ENCODE measurements around the gene TOGARAM1.

TOGARAM1 gene

GRCh38 chr14:44952391-44953110 lies 9.4 kb upstream of the TOGARAM1 start:
- Mint-ChIP-seq H3K36me3 (ENCODE audit: low read depth) (peaks cover 24% of the 10 kb centered on the region), H3K4me3 (no peak overlapping the region), H3K27ac (no peak overlapping the region), H3K9me3 (no peaks in the 10 kb centered on the region), H3K4me1 (ENCODE audit: low read depth) (peaks cover 10% of the 10 kb centered on the region), H3K27me3 (ENCODE audit: low read depth) (no peaks in the 10 kb centered on the region)
- DNase-seq (ENCODE audit: low spot score): no peak

GRCh38 chr14:44954750-44955149 lies 7.2 kb upstream of the TOGARAM1 start:
- peaks cover 18% of the 10 kb centered on the region for H3K4me1 Mint-ChIP-seq (ENCODE audit: low read depth)
- H3K36me3 Mint-ChIP-seq (ENCODE audit: low read depth): peaks cover 13% of the 10 kb centered on the region
- no peak for DNase-seq (ENCODE audit: low spot score)
- no peaks in the 10 kb centered on the region for H3K27me3 Mint-ChIP-seq (ENCODE audit: low read depth)
- no peaks in the 10 kb centered on the region for H3K9me3 Mint-ChIP-seq
- no peak overlapping the region for H3K27ac Mint-ChIP-seq
- no peak overlapping the region for H3K4me3 Mint-ChIP-seq

GRCh38 chr14:44955528-44955927 lies 6.5 kb upstream of the TOGARAM1 start:
- H3K4me1 Mint-ChIP-seq (ENCODE audit: low read depth): peaks cover 24% of the 10 kb centered on the region
- no peak for DNase-seq (ENCODE audit: low spot score)
- no peak overlapping the region for H3K4me3 Mint-ChIP-seq
- H3K9me3 Mint-ChIP-seq: no peaks in the 10 kb centered on the region
- H3K27ac Mint-ChIP-seq: no peak overlapping the region
- H3K27me3 Mint-ChIP-seq (ENCODE audit: low read depth): no peaks in the 10 kb centered on the region
- peaks cover 12% of the 10 kb centered on the region for H3K36me3 Mint-ChIP-seq (ENCODE audit: low read depth)

- no peak overlapping the region for H3K4me3 Mint-ChIP-seq
- no peaks in the 10 kb centered on the region for H3K9me3 Mint-ChIP-seq
- H3K4me1 Mint-ChIP-seq (ENCODE audit: low read depth): peaks cover 24% of the 10 kb centered on the region
- peaks cover 6% of the 10 kb centered on the region for H3K36me3 Mint-ChIP-seq (ENCODE audit: low read depth)
- no peaks in the 10 kb centered on the region for H3K27me3 Mint-ChIP-seq (ENCODE audit: low read depth)
- no peak overlapping the region for H3K27ac Mint-ChIP-seq
- DNase-seq (ENCODE audit: low spot score): no peak
Observed at GRCh38 chr14:44956866-44957265, 5.1 kb upstream of the TOGARAM1 start.

DNA sequence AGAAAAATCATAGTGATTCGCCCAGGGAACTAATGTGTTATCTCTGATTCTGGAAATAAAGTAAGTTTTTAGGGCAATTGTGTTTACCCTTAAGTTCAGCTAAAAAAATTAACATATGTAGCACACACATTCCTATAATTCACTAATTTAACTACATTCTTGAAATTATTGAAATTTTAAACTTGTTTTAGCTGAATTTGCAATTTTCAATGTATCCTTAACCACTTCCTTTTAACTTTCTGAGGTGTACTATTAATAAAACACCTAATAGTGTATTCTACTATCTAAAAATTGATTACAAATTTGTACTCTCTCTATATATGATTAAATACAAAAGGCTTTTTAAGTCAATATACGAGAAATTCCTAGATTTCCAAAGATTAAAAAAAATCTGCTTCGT lies 2.5 kb upstream of the TOGARAM1 start:
- H3K27me3 Mint-ChIP-seq (ENCODE audit: low read depth): no peaks in the 10 kb centered on the region
- H3K27ac Mint-ChIP-seq: peak overlapping the region; percentile 63
- no peak for DNase-seq (ENCODE audit: low spot score)
- peak overlapping the region; percentile 42 for H3K4me3 Mint-ChIP-seq
- no peaks in the 10 kb centered on the region for H3K9me3 Mint-ChIP-seq
- peaks cover 33% of the 10 kb centered on the region for H3K4me1 Mint-ChIP-seq (ENCODE audit: low read depth)
- H3K36me3 Mint-ChIP-seq (ENCODE audit: low read depth): peaks cover 2% of the 10 kb centered on the region

GRCh38 chr14:44960146-44960545 lies 1.8 kb upstream of the TOGARAM1 start:
- Mint-ChIP-seq H3K27me3 (ENCODE audit: low read depth) (no peaks in the 10 kb centered on the region), H3K36me3 (ENCODE audit: low read depth) (peaks cover 3% of the 10 kb centered on the region), H3K4me1 (ENCODE audit: low read depth) (peaks cover 38% of the 10 kb centered on the region), H3K4me3 (no peak overlapping the region), H3K27ac (peak overlapping the region; percentile 63), H3K9me3 (no peaks in the 10 kb centered on the region)
- DNase-seq (ENCODE audit: low spot score): no peak

DNA sequence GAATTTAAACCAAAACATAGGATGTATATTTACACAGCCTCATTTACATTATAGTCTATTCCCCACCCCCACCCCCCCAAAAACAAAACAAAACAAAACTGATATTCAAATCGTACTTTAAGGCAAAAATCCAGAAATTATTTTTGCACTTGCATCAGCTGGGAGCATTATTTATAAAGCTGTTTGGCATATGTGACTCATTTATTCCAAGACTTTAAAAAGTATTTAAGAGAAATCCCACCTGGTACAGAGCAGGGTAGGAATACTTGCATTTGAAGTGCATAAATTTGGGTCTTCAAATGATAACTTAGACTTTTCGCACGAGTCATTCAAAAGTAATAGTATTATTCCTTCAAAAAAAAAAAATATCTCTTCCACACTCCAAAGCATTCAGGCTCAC lies 1.3 kb upstream of the TOGARAM1 start:
- H3K36me3 Mint-ChIP-seq (ENCODE audit: low read depth): peaks cover 5% of the 10 kb centered on the region
- peaks cover 42% of the 10 kb centered on the region for H3K4me1 Mint-ChIP-seq (ENCODE audit: low read depth)
- no peaks in the 10 kb centered on the region for H3K27me3 Mint-ChIP-seq (ENCODE audit: low read depth)
- no peak overlapping the region for H3K4me3 Mint-ChIP-seq
- DNase-seq (ENCODE audit: low spot score): no peak
- H3K27ac Mint-ChIP-seq: peak overlapping the region; percentile 63
- no peaks in the 10 kb centered on the region for H3K9me3 Mint-ChIP-seq

DNA sequence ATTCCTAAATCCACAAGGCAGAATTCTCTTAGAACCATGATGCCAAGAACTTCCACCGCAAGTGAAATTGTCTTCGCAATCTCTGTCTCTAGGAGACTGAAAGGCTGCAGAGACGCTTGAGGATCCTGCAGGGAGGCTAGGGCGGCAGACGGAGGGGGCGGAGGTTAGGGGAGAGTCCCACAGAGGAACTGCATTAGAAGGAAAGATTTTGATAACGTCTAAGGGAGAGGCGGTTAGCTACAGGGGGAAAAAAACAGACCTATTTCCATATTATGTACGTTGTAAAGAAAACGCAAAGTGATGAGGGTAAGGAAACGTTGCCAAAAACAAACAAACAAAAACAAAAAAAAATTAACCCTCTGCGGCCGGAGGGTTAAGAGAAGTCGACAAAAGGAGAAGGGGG lies 838 bp upstream of the TOGARAM1 start:
- H3K9me3 Mint-ChIP-seq: no peaks in the 10 kb centered on the region
- no peak overlapping the region for H3K27ac Mint-ChIP-seq
- H3K36me3 Mint-ChIP-seq (ENCODE audit: low read depth): peaks cover 5% of the 10 kb centered on the region
- peaks cover 42% of the 10 kb centered on the region for H3K4me1 Mint-ChIP-seq (ENCODE audit: low read depth)
- no peaks in the 10 kb centered on the region for H3K27me3 Mint-ChIP-seq (ENCODE audit: low read depth)
- no peak overlapping the region for H3K4me3 Mint-ChIP-seq
- DNase-seq (ENCODE audit: low spot score): peak; percentile 58

DNA sequence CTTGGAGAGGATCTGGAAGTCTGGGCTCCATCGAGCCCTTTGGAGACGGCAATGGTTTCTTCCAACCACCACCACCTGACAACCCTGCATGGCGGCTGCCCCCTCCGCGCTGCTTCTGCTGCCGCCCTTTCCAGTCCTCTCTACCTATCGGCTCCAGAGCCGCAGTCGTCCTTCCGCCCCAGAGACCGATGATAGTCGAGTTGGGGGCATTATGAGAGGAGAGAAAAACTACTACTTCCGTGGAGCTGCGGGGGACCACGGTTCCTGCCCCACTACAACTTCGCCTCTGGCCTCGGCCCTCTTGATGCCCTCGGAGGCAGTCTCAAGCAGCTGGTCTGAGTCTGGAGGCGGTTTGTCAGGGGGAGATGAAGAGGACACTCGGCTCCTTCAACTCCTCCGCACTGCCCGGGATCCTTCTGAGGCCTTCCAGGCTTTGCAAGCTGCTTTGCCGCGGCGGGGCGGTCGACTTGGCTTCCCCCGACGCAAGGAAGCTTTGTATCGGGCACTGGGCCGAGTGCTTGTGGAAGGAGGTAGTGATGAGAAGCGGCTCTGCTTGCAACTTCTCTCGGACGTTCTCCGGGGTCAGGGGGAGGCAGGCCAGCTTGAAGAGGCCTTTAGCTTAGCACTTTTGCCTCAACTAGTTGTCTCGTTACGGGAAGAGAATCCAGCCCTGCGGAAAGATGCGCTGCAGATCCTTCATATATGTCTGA lies 499 bp downstream of the TOGARAM1 start:
- DNase-seq (ENCODE audit: low spot score): no peak
- H3K36me3 Mint-ChIP-seq (ENCODE audit: low read depth): peaks cover 13% of the 10 kb centered on the region
- peaks cover 46% of the 10 kb centered on the region for H3K4me1 Mint-ChIP-seq (ENCODE audit: low read depth)
- no peak overlapping the region for H3K27ac Mint-ChIP-seq
- no peaks in the 10 kb centered on the region for H3K27me3 Mint-ChIP-seq (ENCODE audit: low read depth)
- no peak overlapping the region for H3K4me3 Mint-ChIP-seq
- H3K9me3 Mint-ChIP-seq: no peaks in the 10 kb centered on the region

DNA sequence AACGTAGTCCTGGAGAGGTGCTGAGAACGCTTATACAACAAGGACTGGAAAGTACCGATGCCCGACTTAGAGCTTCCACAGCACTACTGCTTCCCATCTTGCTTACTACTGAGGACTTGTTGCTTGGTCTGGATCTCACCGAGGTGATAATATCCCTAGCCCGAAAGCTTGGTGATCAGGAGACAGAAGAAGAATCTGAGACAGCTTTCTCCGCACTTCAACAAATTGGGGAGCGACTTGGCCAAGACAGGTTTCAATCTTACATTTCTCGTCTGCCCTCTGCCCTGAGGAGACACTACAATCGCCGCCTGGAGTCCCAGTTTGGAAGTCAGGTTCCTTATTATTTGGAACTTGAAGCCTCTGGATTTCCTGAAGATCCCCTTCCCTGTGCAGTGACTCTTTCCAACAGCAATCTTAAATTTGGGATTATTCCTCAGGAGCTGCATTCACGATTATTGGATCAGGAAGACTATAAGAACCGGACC lies 1.1 kb downstream of the TOGARAM1 start:
- H3K9me3 Mint-ChIP-seq: no peaks in the 10 kb centered on the region

DNA sequence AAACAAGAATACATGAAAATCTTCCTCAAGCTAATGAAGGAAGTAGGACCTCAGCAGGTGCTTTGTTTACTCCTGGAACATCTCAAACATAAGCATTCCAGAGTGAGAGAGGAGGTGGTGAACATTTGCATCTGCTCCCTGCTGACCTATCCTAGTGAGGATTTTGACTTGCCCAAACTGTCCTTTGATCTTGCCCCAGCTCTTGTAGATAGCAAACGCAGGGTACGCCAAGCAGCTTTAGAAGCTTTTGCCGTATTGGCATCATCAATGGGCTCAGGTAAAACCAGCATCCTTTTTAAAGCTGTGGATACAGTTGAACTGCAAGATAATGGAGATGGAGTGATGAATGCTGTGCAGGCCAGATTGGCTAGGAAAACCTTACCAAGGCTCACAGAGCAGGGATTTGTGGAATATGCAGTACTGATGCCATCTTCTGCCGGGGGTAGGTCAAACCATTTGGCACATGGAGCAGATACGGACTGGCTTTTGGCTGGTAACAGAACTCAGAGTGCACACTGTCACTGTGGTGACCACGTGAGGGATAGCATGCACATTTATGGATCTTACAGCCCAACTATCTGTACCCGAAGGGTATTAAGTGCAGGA lies 1.9 kb downstream of the TOGARAM1 start:
- DNase-seq (ENCODE audit: low spot score): no peak
- H3K4me3 Mint-ChIP-seq: no peak overlapping the region
- no peaks in the 10 kb centered on the region for H3K9me3 Mint-ChIP-seq
- H3K36me3 Mint-ChIP-seq (ENCODE audit: low read depth): peaks cover 21% of the 10 kb centered on the region
- peaks cover 54% of the 10 kb centered on the region for H3K4me1 Mint-ChIP-seq (ENCODE audit: low read depth)
- peak overlapping the region; percentile 12 for H3K27ac Mint-ChIP-seq
- H3K27me3 Mint-ChIP-seq (ENCODE audit: low read depth): no peaks in the 10 kb centered on the region

More for the DNA sequence above, 1.1 kb downstream of the TOGARAM1 start:
- H3K4me1 Mint-ChIP-seq (ENCODE audit: low read depth): peaks cover 50% of the 10 kb centered on the region
- peak; percentile 16 for DNase-seq (ENCODE audit: low spot score)
- no peak overlapping the region for H3K4me3 Mint-ChIP-seq
- no peak overlapping the region for H3K27ac Mint-ChIP-seq
- no peaks in the 10 kb centered on the region for H3K27me3 Mint-ChIP-seq (ENCODE audit: low read depth)
- peaks cover 14% of the 10 kb centered on the region for H3K36me3 Mint-ChIP-seq (ENCODE audit: low read depth)

DNA sequence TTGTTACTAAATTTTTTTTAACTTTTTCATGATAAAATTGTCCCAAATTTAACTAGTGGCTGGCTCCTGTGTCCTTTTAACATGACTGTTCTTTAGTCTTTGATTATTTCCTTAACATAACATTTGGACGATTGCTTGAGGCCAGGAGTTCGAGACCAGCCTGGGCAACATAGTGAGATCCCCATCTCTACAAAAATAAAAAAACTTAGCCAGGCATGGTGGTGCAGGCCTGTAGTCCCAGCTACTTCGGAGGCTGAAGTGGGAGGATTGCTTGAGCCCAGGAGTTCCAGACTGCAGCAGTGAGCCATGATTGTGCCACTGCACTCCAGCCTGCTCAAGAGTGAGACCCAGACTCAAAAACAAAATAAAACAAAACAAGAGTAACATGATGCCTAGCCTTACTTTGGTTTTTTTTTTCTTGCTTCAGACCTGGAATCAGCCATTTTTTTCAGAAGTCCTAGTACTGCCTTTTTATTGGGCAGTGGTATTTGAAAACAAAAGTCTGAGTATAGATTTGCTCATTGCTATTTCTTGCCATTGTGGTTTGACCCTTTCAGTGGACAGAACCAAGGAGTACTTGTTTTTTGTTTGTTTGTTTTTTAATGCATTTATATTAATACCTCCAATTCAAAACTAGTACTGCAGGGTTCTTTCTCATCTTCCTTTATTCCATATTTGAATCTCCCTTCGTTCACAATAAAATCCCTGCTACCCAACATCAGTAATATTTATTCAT lies 4.8 kb downstream of the TOGARAM1 start:
- Mint-ChIP-seq H3K9me3 (peaks cover 20% of the 10 kb centered on the region), H3K27me3 (ENCODE audit: low read depth) (no peaks in the 10 kb centered on the region), H3K36me3 (ENCODE audit: low read depth) (peaks cover 44% of the 10 kb centered on the region), H3K4me1 (ENCODE audit: low read depth) (peaks cover 61% of the 10 kb centered on the region), H3K4me3 (peak overlapping the region; percentile 60), H3K27ac (no peak overlapping the region)
- no peak for DNase-seq (ENCODE audit: low spot score)

GRCh38 chr14:44968714-44969113 lies 6.7 kb downstream of the TOGARAM1 start:
- Mint-ChIP-seq H3K36me3 (ENCODE audit: low read depth) (peaks cover 48% of the 10 kb centered on the region), H3K4me1 (ENCODE audit: low read depth) (peaks cover 64% of the 10 kb centered on the region), H3K27me3 (ENCODE audit: low read depth) (no peaks in the 10 kb centered on the region), H3K27ac (no peak overlapping the region), H3K9me3 (peaks cover 20% of the 10 kb centered on the region), H3K4me3 (peak overlapping the region; percentile 7)
- DNase-seq (ENCODE audit: low spot score): no peak

DNA sequence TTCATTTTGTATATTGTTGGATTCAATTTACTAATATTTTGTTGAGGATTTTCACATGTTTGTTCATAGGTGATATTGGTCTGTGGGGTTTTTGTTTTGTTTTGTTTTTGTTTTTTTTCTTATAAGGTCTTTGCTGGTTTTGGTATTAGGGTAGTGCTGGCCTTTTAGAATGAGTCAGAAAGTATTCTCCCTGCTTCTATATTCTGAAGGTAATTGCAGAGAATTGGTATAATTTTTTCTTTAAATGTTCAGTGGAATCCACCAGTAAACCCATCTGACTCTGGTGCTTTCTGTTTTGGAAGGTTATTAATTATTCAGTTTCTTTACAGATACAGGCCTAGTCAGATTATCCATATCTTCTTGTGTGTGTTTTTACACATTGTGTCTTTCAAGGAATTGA lies 8.9 kb downstream of the TOGARAM1 start:
- DNase-seq (ENCODE audit: low spot score): no peak
- H3K36me3 Mint-ChIP-seq (ENCODE audit: low read depth): peaks cover 44% of the 10 kb centered on the region
- peaks cover 52% of the 10 kb centered on the region for H3K4me1 Mint-ChIP-seq (ENCODE audit: low read depth)
- no peaks in the 10 kb centered on the region for H3K27me3 Mint-ChIP-seq (ENCODE audit: low read depth)
- H3K4me3 Mint-ChIP-seq: no peak overlapping the region
- no peak overlapping the region for H3K27ac Mint-ChIP-seq
- peaks cover 20% of the 10 kb centered on the region for H3K9me3 Mint-ChIP-seq
